ENCODE results near the gene KRT34.

KRT34 gene

GRCh38 chr17:41413353-41413957 lies 31.3 kb upstream of the KRT34 start:
- TF ChIP-seq TAF1 (IDR thresholded peaks at IDR 0.05; ENCODE audit: borderline replicate concordance, insufficient read depth, low read length) (no peak), SIN3A (IDR thresholded peaks at IDR 0.05; ENCODE audit: borderline replicate concordance, insufficient read depth, low read length) (no peak), REST (IDR thresholded peaks at IDR 0.05; ENCODE audit: insufficient read depth in 1 of 2, low read depth in 2 of 2, low read length in 2 of 2) (no peak), FOXP2 (optimal IDR thresholded peaks at IDR 0.05; ENCODE audit: borderline replicate concordance, extremely low read depth, extremely low read length, insufficient read depth) (no peak), POLR2AphosphoS5 (IDR thresholded peaks at IDR 0.05; ENCODE audit: low read depth, low read length) (no peak)

- no peak for TF ChIP-seq TAF1 (IDR thresholded peaks at IDR 0.05; ENCODE audit: borderline replicate concordance, insufficient read depth, low read length)
- TF ChIP-seq FOXP2 (optimal IDR thresholded peaks at IDR 0.05; ENCODE audit: borderline replicate concordance, extremely low read depth, extremely low read length, insufficient read depth): no peak
- TF ChIP-seq REST (IDR thresholded peaks at IDR 0.05; ENCODE audit: insufficient read depth in 1 of 2, low read depth in 2 of 2, low read length in 2 of 2): no peak
- TF ChIP-seq SIN3A (IDR thresholded peaks at IDR 0.05; ENCODE audit: borderline replicate concordance, insufficient read depth, low read length): no peak
- TF ChIP-seq POLR2AphosphoS5 (IDR thresholded peaks at IDR 0.05; ENCODE audit: low read depth, low read length): no peak
Measured at GRCh38 chr17:41411072-41411840, 29.1 kb upstream of the KRT34 start.

- TF ChIP-seq POLR2AphosphoS5 (IDR thresholded peaks at IDR 0.05; ENCODE audit: low read depth, low read length) (no peak), FOXP2 (optimal IDR thresholded peaks at IDR 0.05; ENCODE audit: borderline replicate concordance, extremely low read depth, extremely low read length, insufficient read depth) (no peak), SIN3A (IDR thresholded peaks at IDR 0.05; ENCODE audit: borderline replicate concordance, insufficient read depth, low read length) (no peak), REST (IDR thresholded peaks at IDR 0.05; ENCODE audit: insufficient read depth in 1 of 2, low read depth in 2 of 2, low read length in 2 of 2) (no peak)
Measured at GRCh38 chr17:41407226-41407625, 25.1 kb upstream of the KRT34 start.

GRCh38 chr17:41406205-41406604 lies 24.1 kb upstream of the KRT34 start:
- TF ChIP-seq POLR2AphosphoS5 (IDR thresholded peaks at IDR 0.05; ENCODE audit: low read depth, low read length) (no peak), TAF1 (IDR thresholded peaks at IDR 0.05; ENCODE audit: borderline replicate concordance, insufficient read depth, low read length) (no peak), REST (IDR thresholded peaks at IDR 0.05; ENCODE audit: insufficient read depth in 1 of 2, low read depth in 2 of 2, low read length in 2 of 2) (no peak), SIN3A (IDR thresholded peaks at IDR 0.05; ENCODE audit: borderline replicate concordance, insufficient read depth, low read length) (no peak), FOXP2 (optimal IDR thresholded peaks at IDR 0.05; ENCODE audit: borderline replicate concordance, extremely low read depth, extremely low read length, insufficient read depth) (no peak)
